NOMO-1 treated with dmso at 0.1 percent for 144 hours (cell line): ENCODE measurements around the gene MS4A6A.
"Not testable (repeated sequence)": the region's sequence is repeated elsewhere in the genome, so short reads cannot be mapped to it uniquely, and the experiment has no call there.

Source experiments
- DNase-seq: peaks from one replicate; lab custom pipeline; 2025; ENCODE audit not compliant: unreplicated experiment; lab: John Stamatoyannopoulos, UW

The MS4A6A gene

DNA sequence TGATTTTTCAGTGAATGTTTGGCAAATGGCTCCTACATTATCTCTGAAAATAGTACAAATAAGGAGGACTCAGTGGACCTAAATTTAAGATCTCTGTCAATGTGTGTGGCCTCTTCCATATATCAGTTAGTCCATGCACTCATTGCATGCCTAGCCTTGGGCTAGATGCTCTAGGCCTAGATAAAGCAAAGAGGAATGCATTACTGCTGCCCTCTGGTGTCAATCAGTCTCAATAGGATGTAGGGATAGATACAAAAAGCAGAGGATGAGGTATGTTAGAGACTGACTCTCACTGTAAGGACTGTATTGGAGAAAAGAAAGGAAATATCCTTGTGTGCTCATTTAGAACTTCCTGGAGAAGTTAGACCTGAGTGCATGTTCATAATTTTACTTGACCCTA, 52.4 kb downstream of the MS4A6A start:
- peak; percentile 60 for DNase-seq

DNA sequence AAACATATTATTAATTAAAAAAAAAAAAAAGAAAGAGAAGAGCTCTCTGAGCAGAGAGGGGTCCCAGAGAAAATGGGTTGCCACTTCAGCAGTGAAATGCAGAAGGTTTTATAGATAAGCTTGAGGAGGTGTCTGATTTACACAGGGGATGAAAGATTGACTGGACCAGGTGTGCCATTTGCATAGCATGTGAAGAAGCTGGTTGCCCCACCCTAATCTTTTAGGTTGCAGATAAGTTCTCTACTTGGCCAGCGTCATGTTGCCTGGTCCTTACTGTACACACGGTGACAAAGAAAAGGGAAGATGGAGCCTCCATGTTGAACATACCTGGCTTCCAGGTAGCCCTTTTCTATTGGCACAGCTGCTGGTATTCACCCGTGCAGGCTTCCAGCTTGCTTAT, 53.0 kb downstream of the MS4A6A start:
- no peak for DNase-seq

DNA sequence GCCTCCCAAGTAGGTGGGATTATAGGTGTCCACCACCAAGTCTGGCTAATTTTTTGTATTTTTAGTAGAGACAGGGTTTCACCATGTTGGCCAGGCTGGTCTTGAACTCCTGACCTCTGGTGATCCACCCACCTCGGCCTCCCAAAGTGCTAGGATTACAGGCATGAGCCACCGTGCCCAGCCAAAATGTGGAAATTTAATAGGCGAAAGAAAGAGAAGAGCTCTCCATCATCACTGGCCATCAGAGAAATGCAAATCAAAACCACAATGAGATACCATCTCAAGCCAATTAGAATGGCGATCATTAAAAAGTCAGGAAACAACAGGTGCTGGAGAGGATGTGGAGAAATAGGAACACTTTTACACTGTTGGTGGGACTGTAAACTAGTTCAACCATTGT, 54.0 kb downstream of the MS4A6A start:
- DNase-seq = not testable (repeated sequence)

DNA sequence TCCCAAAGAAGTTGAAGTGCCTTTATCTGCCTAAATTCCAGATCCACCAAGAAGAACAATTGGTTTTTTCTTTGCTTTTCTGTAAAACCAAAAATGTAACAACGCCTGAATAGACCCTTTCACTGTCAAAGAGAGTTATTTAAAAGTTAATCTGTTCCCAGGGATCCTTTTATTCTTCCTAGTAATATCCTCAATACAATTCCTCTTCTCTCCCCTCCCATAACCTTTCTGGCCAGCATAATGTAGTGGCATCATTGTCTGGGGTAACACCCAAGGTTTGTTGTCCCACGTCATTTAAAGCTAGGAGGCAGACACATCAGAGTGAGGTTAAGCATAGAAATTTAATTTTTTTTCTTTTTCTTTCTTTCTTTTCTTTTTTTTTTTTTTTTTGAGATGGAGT, 54.5 kb downstream of the MS4A6A start:
- no peak for DNase-seq

DNA sequence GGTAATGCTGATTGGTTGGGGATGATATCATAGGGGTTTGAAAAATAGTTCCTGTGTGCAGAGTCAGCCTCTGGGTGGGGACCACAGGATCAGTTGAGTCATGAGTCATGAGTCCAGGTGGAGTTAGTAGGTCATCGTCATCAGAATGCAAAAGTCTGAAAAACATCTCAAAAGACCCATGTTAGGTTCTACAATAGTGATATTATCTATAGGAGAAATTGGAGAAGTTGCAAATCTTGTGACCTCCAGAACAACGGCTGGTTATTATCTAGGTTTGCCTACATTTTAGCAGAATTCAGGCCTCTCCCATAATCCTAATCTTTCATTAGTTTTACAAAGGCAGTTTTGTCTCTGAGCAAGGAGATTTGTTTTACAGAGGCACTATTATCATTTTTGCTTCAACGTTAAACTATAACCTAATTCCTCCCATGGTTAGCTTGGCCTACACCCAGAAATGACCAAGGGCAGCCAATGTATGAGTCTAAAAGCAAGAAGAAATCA, 55.5 kb downstream of the MS4A6A start:
- no peak for DNase-seq

DNA sequence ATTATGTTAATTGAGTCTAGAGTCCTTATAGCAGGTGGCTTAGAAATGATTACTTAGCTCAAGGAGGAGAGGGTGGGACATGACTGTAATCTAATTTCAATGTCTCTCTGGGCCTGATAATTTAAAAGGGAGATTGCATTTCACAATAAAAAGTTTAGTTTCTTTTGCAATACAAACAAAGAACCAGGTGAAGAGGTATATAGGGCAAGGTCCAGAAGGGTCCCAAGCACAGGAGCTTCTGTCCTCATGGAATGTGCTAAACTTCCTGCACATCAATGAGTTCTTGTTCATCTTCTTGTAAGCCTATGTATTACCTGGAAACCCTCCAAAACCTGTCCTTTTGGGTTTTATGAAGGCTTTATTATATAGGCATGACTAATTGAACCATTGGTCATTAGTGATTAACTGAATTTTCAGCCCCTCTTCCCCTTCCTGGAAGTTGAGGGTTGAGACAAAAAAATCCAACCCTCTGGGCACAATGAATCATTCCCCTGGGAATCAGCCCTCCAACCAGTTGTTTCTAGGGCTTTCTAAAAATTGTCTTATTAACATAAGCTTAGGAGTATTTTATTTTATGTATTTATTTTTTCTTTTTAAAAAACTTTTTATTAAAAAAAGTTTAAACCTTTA, 56.8 kb downstream of the MS4A6A start:
- DNase-seq = no peak

DNA sequence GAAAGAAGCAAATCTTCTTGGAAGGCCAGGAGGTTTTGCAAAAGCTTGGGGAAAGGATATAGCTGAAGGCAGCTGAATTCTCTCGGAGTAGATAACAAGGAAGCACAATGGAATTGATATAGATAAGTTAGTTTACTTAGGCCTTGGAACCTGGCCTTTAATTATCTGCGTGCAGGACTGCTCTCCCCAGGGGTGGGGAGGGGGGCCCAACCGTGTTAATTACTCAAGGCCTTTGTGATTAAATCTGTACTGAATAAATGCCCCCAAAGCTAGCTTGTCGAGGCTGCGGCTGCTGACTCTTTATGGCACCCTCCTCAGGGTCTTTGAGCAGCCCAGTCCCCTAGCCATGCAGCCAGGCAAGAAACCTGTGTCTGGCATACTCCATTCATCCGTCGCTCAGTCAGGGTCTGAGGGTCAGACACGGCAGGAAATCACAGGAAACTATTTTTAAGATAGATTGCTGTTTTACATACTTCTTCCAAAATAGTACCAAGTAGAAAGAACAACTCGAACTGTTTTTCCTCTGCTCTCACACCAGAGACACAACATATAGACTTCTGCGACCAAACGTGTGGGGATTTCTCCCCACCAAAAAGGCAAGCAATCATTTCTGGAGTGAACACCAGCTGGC, 58.0 kb downstream of the MS4A6A start:
- no peak for DNase-seq
